HG02938 (cell line): ENCODE results near the gene LANCL2.
A peak's percentile ranks its signal among the peaks of the same experiment; 100 is the strongest.
"Not testable (repeated sequence)": the region's sequence is repeated elsewhere in the genome, so short reads cannot be mapped to it uniquely, and the experiment has no call there.

Experiments used
- ATAC-seq: cut with Tn5 transposase; IDR thresholded peaks from one replicate; pipeline ENCODE4 v1.9.1; 2021; ENCODE audit warnings: mild to moderate bottlenecking, moderate library complexity; ENCODE audit not compliant: unreplicated experiment

The LANCL2 gene

GRCh38 chr7:55365205-55365674 is at the start of gene LANCL2:
Gene LANCL2 (plus strand): TSS chr7:55365337. CDS start chr7:55366026, 689 bp downstream.
- peak; percentile 38 for ATAC-seq

DNA sequence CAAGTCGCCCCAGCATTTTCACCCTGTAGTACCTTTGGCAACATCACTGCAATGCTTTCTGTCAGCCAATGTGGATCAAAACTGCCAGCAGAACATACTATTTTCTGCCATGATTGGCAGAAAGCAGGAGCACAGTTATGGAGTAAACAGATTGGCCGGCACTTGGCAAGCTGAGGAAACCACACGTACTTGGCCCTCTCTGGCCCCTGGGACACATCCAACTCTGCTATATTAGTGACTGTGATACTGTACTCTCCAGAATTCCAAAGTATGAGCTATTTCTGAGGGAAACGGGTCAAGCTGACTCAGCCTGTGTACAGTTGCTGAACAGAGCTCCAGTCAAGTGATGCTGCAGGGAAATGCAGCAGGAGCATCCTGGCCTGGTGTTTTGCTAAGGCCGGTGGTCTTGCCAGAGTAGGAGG is 39.8 kb upstream of the LANCL2 start:
- no peak for ATAC-seq

GRCh38 chr7:55326081-55326835 is 38.9 kb upstream of the LANCL2 start:
- ATAC-seq, result no peak

DNA sequence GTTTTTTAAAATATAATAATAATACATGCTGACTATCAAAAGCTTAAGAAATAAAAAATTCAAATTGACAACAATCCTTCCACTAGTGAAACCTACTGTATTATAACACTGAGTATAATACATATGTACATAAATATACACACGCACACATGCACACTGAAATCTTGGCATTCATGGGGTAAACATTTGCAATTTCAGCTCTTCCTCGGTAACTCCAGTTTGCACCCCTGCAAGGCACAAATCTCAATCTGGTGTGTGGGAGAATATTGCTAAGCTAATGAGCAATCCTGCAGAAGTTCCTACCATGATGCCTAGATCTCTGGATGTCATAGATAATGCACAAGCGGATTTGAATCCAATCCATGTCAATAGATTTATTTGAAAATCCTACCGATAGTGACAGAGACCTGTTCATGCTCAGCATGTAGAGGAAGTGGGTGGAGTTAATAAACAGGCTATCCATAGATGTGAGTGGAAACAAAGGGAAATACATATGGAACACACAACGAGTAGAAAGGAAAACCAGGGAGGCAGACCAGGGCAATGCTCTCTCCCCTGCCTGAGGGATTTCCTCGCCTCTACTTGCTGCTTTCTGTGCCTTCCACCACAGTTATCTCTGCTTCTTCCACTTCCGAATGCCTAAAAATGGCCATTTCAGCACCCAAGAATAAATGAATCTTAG is 38.1 kb upstream of the LANCL2 start:
- no peak for ATAC-seq

GRCh38 chr7:55335151-55335550 is 30.0 kb upstream of the LANCL2 start:
- no peak for ATAC-seq

DNA sequence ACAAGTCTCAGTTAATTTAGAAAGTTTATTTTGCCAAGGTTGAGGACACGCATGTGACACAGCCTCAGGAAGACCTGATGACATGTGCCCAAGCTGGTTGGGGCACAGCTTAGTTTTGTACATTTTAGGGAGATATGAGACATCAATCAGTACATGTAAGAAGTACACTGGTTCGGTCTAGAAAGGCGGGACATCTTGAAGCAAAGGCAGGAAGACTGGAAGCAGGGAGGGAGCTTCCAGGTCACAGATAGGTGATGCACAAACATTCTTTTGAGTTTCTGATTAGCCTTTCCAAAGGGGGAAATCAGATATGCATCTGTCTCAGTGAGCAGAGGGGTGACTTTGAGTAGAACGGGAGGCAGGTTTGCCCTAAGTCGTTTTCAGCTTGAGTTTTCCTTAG is 29.4 kb upstream of the LANCL2 start:
- ATAC-seq, result no peak

GRCh38 chr7:55336540-55336939 is 28.6 kb upstream of the LANCL2 start:
- no peak for ATAC-seq

DNA sequence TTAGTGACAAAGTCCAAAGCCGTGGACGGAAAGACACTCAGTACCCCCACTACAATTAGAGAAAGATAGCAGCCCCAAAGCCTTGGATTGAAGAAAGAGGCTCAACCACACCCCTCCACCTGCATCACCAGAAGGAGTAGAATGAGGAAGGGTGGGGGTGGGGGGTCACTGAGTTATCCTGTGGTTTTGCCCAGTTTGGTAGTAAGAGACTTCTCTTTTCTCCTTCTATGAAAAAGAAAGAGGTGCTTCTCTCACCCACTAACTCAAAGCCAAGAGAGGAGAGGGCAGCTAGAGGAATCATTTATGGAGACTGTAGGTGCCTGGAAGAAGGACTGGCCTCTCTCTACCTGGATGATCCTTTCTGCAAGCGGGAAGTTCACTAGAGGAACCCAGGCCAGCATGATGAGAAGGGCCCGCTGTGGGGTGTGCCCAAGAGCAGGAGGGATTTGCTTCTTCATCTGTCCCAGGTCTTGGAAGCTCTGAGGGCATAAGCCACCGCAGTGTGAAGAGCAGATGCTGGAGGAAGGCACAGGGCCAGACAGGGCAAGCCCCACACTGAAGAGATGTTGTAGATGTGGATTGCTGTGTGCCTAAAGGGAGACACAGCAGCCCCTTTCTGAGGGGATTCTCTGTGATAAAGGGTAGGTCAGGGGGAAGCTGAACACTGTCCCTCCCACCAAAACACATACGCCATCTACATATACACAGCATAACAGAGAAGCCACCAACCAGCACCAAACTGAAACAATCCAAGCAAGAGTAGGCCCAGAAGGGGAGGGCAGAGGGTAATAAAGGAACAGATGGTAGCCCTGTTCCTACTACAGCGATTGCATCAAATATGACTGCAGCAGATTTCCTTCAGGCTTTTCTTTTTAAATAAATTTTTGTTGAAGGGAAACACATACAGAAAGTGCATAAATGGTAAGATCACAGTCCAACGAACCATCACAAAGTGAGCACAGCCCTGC is 25.8 kb upstream of the LANCL2 start:
- no peak for ATAC-seq

GRCh38 chr7:55342216-55342871 is 22.8 kb upstream of the LANCL2 start:
- ATAC-seq, result no peak

DNA sequence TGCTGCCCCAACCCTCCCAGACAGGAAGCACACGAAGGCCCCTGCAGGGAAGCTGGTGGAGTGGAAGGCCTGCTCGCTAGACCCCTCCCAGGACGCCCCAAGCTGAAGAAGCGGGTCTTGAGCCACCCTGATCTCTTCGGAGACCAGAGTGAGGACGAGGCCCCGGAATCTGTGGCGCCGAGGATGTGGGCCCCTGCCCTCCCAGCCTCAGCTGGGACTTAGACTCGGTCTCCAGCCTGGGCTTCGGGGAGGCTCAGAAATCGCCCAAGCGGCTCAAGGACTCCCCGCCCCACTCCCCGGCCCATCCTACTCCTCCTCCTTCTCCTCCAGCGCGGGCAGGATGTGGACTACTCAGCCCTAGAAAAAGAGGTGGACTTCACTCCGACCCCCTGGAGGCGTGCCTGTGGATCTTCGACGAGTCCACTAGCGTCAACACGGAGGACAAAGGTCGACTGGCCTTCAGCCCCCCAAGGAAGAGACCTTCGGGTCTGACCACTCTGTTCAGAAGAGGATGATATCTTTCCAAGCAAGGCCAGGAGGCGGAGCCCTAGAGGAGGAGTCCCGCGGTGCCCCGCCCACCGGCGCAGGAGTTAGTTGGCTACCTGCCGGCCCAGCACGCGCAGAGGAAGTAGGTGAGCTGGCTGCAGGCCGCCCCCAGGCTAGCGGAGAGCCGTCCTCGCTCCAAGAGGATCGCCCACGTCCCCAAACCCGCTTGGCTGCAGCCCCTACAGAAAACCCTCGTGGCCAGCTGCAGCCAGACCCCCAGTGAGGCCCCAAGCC is 21.9 kb upstream of the LANCL2 start:
- no peak for ATAC-seq

- ATAC-seq, result no peak
Measured at GRCh38 chr7:55343860-55344606, 21.1 kb upstream of the LANCL2 start.

DNA sequence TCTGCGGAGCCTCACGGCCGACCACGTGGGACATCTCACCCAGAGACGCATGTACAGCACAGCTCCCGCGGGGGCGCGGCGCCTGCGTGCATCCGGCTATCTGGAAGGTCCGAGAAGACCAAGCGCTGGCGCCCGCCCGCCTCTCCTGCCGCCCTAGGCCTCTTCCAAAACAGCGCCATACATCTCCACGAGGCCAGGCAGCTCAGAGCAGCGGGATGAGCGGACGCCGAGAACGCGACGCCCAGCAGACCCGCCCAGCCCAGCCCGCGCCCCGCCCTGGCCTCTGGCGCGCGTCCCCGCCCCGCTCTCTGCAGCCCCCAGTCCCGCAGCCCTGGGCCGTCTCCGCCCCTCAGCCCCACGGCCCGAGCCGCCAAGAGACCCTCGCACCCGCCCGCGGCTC is 20.3 kb upstream of the LANCL2 start:
- ATAC-seq, result no peak

DNA sequence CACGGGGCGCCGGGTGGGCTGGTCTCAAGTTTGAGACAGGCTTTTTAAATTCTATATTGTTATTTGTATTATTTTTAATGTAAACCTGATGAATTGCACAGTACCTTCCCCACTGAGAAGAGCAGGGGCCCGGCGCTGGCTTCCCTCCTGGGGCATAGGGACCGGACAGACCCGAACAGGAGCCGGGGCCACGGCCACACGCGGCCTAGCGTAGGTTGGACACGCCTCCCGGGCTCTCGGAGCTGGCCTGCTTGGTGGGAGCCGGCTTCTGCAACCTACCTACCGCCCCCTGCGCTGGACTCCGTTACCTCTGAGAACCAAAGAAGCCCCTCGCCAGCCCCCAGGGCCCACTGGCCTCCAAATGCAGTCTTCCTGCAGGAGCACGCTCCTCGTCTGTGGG is 19.8 kb upstream of the LANCL2 start:
- ATAC-seq, result no peak

- no peak for ATAC-seq
Measured at GRCh38 chr7:55348502-55348901, 16.6 kb upstream of the LANCL2 start.

DNA sequence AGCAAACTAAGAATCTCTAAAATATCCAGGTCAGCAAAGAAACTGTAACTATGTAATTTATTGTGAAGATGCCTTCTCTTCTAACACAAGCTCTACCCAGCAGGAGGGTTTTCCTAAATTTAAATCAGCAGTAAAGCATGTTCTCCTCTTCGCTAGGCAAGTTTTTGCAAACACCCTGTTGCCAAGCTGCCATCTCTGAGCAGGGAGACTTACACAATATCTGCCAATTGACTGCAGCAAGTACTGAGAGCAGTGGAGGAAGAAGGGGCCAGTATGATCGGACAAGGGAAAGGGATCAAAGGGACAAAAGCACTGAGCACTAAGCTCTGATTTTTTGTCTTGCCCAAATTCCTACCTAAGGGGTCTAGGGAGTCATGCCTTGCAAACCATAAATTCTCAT is 16.0 kb upstream of the LANCL2 start:
- no peak for ATAC-seq

GRCh38 chr7:55350281-55350680 is 14.9 kb upstream of the LANCL2 start:
- no peak for ATAC-seq

DNA sequence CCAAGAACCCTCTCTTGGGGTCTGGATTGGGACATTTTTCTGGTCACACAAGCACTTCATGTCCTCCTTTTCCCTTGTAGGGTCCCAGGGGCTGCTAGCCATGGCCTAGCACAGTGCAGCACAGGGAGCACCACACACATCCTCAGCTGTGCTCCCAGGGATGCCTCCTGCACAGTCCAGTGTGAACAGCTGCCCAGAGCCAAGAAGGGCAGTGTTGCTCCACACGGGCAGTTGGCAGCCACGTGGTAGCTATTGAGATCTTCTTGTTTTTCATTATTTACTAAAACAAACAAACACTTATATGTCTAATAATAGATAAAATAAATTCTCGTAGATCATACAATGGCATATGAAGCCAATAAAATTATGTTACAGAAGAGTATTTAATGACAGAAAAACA is 13.9 kb upstream of the LANCL2 start:
- ATAC-seq, result no peak

- not testable (repeated sequence) for ATAC-seq
Measured at GRCh38 chr7:55352947-55353273, 12.2 kb upstream of the LANCL2 start.

GRCh38 chr7:55360486-55360885 is 4.7 kb upstream of the LANCL2 start:
- ATAC-seq, result no peak
